ENCODE results near the gene TRAP1. TPM values are rescaled to one million over a fixed set of nuclear protein-coding genes. Genes with fewer than 3 reads are reported as not detected.

The TRAP1 gene
- total RNA-seq, 1 experiment from 2014 or later: 232 TPM

- no peak for DNase-seq
- TF ChIP-seq CTCF (IDR thresholded peaks at IDR 0.05; ENCODE audit: unreplicated experiment): no peak
- Mint-ChIP-seq H3K27me3 (ENCODE audit: unreplicated experiment) (no peaks in the 10 kb centered on the region), H3K9me3 (ENCODE audit: low read depth, unreplicated experiment) (no peaks in the 10 kb centered on the region), H3K36me3 (ENCODE audit: insufficient read depth, unreplicated experiment) (no peaks in the 10 kb centered on the region), H3K4me1 (ENCODE audit: low read depth, unreplicated experiment) (no peaks in the 10 kb centered on the region), H3K4me3 (ENCODE audit: low read depth, unreplicated experiment) (no peak overlapping the region), H3K27ac (ENCODE audit: unreplicated experiment) (no peak overlapping the region)
- BruUV-seq (replicated peaks): no TSS peak
- CTCF ChIA-PET: no interaction called here
- intact Hi-C loops (cut with micrococcal nuclease; ENCODE audit: unreplicated experiment): no loop called here
These were observed 91.2 kb downstream of the TRAP1 start for GRCh38 chr16:3625911-3626732.

DNA sequence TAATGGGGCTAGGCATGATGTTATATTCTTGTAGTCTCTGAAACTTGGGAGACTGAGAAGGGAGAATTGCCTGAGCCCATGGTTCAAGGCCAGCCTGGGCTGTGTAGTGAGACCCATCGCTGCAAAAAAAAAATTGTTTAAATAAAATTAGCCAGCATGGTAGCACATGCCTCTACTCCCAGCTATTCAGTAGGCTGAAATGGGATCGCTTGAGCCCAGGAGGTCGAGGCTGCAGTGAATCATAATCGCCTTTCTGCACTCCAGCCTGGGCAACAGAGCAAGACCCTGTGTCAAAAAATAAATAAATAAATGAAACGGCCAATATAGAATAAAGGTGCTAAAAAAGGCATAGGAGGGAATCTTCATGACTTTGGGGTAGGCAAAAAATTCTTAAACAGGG is 92.0 kb downstream of the TRAP1 start:
- no peaks in the 10 kb centered on the region for H3K36me3 Mint-ChIP-seq (ENCODE audit: insufficient read depth, unreplicated experiment)
- CTCF ChIA-PET: no interaction called here
- intact Hi-C loops (cut with micrococcal nuclease; ENCODE audit: unreplicated experiment): no loop called here
- no peak for TF ChIP-seq CTCF (IDR thresholded peaks at IDR 0.05; ENCODE audit: unreplicated experiment)
- H3K4me1 Mint-ChIP-seq (ENCODE audit: low read depth, unreplicated experiment): no peaks in the 10 kb centered on the region
- DNase-seq: no peak
- H3K27me3 Mint-ChIP-seq (ENCODE audit: unreplicated experiment): no peaks in the 10 kb centered on the region
- H3K27ac Mint-ChIP-seq (ENCODE audit: unreplicated experiment): no peak overlapping the region
- BruUV-seq (replicated peaks): no TSS peak
- H3K9me3 Mint-ChIP-seq (ENCODE audit: low read depth, unreplicated experiment): no peaks in the 10 kb centered on the region
- H3K4me3 Mint-ChIP-seq (ENCODE audit: low read depth, unreplicated experiment): no peak overlapping the region

GRCh38 chr16:3623642-3624041 is 93.7 kb downstream of the TRAP1 start:
- no peak for DNase-seq
- CTCF ChIA-PET: no interaction called here
- no peak for TF ChIP-seq CTCF (IDR thresholded peaks at IDR 0.05; ENCODE audit: unreplicated experiment)
- Mint-ChIP-seq H3K27me3 (ENCODE audit: unreplicated experiment) (no peaks in the 10 kb centered on the region), H3K9me3 (ENCODE audit: low read depth, unreplicated experiment) (no peaks in the 10 kb centered on the region), H3K4me1 (ENCODE audit: low read depth, unreplicated experiment) (peaks cover 6% of the 10 kb centered on the region), H3K36me3 (ENCODE audit: insufficient read depth, unreplicated experiment) (no peaks in the 10 kb centered on the region), H3K4me3 (ENCODE audit: low read depth, unreplicated experiment) (no peak overlapping the region), H3K27ac (ENCODE audit: unreplicated experiment) (no peak overlapping the region)
- BruUV-seq (replicated peaks): TSS peak; percentile 23
- intact Hi-C loops (cut with micrococcal nuclease; ENCODE audit: unreplicated experiment): no loop called here

GRCh38 chr16:3618769-3619141 is 98.6 kb downstream of the TRAP1 start:
- Mint-ChIP-seq H3K9me3 (ENCODE audit: low read depth, unreplicated experiment) (no peaks in the 10 kb centered on the region), H3K4me1 (ENCODE audit: low read depth, unreplicated experiment) (peaks cover 25% of the 10 kb centered on the region), H3K36me3 (ENCODE audit: insufficient read depth, unreplicated experiment) (peaks cover 7% of the 10 kb centered on the region), H3K4me3 (ENCODE audit: low read depth, unreplicated experiment) (no peak overlapping the region), H3K27me3 (ENCODE audit: unreplicated experiment) (no peaks in the 10 kb centered on the region), H3K27ac (ENCODE audit: unreplicated experiment) (no peak overlapping the region)
- BruUV-seq (replicated peaks): no TSS peak
- intact Hi-C loops (cut with micrococcal nuclease; ENCODE audit: unreplicated experiment): no loop called here
- no peak for DNase-seq
- TF ChIP-seq CTCF (IDR thresholded peaks at IDR 0.05; ENCODE audit: unreplicated experiment): no peak
- CTCF ChIA-PET: interaction anchor here (1.2 kb wide), 1 partner anchor 19 kb away, joined by 3 read pairs; no protein-coding TSS in a partner anchor

Measured in Calu3 (cell line).